PFSK-1 (cell line): ENCODE measurements around the gene NFATC4.

Source experiments
- FOXP2 ChIP-seq: optimal IDR thresholded peaks from 2 replicates; pipeline ENCODE3; 2011; ENCODE audit warnings: borderline replicate concordance, control low read depth, inconsistent platforms; ENCODE audit not compliant: insufficient read depth; ENCODE audit errors: extremely low read length, extremely low read depth
- POLR2AphosphoS5 ChIP-seq: IDR thresholded peaks from 2 replicates; pipeline ENCODE4 v1.6.1; 2012; ENCODE audit warnings: low read depth, mild to moderate bottlenecking, control low read depth, low read length, moderate library complexity
- SIN3A ChIP-seq: IDR thresholded peaks from 2 replicates; pipeline ENCODE4 v1.6.1; 2012; ENCODE audit warnings: mild to moderate bottlenecking, low read length, moderate library complexity, borderline replicate concordance; ENCODE audit not compliant: insufficient read depth
- TAF1 ChIP-seq: IDR thresholded peaks from 2 replicates; pipeline ENCODE4 v1.6.1; 2012; ENCODE audit warnings: low read length, control low read depth, borderline replicate concordance; ENCODE audit not compliant: insufficient read depth
- TF ChIP-seq, protein P1 (sequence below), 2 experiments: IDR thresholded peaks; 2 replicates each; pipeline versions ENCODE4 v1.6.1 to v1.8.0; 2011 to 2012; ENCODE audit warnings: low read depth in 2 of 2, low read length in 2 of 2, control low read depth in 1 of 2, inconsistent platforms in 1 of 2, mild to moderate bottlenecking in 1 of 2, moderate library complexity in 1 of 2; ENCODE audit not compliant: insufficient read depth in 1 of 2

NFATC4 gene

DNA sequence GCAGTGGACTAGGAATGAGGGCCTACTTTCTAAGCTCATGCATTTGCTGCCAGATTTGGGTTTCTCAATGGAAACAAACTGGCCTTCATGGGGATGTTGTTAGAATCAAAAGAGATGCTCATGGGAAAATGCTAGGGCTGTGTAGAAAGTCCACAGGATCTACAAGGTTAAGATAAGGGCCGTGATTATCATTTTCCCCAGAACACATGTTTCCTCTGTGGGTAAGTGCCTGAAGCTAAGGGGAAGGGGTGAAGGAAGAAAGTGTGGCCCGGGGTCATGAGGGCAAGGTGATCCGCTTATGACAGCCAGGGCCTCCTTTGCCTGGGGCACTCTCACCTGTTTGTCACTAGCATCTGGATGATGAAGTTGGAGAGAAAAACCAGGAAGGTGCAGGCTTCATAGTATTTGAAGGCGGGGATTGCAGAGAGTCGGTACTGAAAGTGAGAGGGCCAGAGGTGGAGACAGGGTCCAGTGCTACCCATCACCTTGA is 42.9 kb upstream of the NFATC4 start:
- TF ChIP-seq, protein P1, sequence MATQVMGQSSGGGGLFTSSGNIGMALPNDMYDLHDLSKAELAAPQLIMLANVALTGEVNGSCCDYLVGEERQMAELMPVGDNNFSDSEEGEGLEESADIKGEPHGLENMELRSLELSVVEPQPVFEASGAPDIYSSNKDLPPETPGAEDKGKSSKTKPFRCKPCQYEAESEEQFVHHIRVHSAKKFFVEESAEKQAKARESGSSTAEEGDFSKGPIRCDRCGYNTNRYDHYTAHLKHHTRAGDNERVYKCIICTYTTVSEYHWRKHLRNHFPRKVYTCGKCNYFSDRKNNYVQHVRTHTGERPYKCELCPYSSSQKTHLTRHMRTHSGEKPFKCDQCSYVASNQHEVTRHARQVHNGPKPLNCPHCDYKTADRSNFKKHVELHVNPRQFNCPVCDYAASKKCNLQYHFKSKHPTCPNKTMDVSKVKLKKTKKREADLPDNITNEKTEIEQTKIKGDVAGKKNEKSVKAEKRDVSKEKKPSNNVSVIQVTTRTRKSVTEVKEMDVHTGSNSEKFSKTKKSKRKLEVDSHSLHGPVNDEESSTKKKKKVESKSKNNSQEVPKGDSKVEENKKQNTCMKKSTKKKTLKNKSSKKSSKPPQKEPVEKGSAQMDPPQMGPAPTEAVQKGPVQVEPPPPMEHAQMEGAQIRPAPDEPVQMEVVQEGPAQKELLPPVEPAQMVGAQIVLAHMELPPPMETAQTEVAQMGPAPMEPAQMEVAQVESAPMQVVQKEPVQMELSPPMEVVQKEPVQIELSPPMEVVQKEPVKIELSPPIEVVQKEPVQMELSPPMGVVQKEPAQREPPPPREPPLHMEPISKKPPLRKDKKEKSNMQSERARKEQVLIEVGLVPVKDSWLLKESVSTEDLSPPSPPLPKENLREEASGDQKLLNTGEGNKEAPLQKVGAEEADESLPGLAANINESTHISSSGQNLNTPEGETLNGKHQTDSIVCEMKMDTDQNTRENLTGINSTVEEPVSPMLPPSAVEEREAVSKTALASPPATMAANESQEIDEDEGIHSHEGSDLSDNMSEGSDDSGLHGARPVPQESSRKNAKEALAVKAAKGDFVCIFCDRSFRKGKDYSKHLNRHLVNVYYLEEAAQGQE (IDR thresholded peaks at IDR 0.05; ENCODE audit: insufficient read depth in 1 of 2, low read depth in 2 of 2, low read length in 2 of 2): no peak
- no peak for TF ChIP-seq POLR2AphosphoS5
- TF ChIP-seq SIN3A: no peak
- TF ChIP-seq TAF1: no peak
- TF ChIP-seq FOXP2: no peak

DNA sequence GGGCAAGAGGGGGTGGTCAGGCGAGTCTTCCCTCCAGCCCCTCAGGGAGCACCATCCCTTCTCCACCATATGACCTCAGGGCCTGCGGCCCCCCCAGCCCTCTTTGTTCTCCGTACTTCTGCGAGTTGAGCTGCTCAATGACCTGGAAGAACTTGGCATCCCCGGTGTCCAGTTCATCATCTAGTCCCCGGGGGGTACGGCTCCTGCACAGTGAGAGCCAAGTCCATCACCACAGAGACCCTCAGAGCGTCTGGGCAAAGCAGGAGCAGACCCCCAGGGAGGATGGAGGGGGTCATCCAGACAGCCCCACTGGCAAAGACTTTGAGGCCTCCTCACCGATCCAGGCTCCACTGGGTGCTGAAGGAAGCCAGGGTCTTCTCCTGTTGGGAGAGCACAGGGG is 42.0 kb upstream of the NFATC4 start:
- TF ChIP-seq FOXP2: no peak
- no peak for TF ChIP-seq SIN3A
- TF ChIP-seq TAF1: no peak
- TF ChIP-seq, protein P1 (IDR thresholded peaks at IDR 0.05; ENCODE audit: insufficient read depth in 1 of 2, low read depth in 2 of 2, low read length in 2 of 2): no peak

DNA sequence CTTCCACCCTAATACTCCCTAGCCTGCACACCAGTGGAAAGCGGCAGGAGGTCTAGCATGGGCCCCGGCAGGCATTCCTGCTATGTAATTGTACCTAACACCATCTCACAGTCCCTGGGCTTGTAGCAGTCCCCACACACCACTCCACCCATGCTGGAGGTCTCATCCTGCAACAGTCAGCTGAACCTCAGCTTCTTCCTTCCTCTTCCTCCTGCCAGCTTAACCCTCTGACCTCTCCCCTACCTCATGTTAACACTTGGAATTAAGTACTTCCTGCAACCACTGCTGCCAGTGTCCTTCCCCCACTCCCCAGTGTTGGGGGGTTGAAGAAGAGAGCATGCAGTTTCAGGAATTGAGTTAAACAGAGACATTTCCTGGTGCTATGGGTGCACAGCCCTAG is 40.7 kb upstream of the NFATC4 start:
- TF ChIP-seq POLR2AphosphoS5 (no peak), TAF1 (no peak)

DNA sequence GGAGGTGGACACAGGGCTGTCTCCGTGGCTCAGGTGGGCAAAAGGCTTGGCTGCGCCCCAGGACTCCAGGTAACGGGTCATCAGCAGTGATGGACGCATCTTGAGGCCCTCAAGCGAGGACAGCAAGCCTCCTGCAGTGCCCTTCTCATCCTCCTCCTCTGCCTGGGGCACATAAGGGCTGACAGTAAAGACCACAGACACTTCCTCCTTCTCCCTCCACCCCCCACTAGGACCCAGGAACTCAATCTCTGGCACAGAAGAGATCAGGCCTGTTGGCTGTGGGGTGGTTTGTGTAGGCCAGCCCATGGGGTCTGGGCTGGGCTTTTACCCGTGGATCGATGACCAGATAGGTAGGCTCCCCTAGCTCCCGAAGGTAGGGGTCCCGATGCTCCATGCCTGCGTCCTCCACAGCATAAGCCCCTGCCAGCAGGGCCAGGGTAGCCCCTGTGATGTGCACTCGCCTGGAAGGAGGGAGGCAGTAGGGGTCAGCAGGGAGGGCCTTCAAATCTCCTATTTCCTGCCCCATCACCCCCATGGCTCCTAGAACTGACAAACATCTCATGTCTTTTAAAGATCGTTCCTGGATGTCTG is 38.8 kb upstream of the NFATC4 start:
- no peak for TF ChIP-seq POLR2AphosphoS5
- no peak for TF ChIP-seq SIN3A

DNA sequence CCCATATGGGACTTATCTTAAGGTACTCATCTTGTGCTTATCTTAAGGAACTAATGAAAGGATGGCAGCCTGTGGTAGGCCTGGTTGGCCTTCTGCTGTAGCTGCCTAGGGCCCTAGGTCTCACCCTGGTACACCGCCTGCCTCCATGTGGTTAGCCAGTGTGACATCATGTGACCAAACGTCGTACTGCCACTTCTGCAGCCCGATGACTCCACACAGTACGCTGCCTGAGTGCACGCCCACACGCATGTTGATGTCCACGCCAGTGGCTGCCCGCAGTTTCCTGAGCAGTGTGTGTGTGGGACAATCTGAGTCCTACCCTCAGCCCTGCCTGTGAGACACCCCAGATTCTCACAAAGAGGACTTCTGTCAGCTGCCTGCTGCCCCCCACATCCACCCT is 38.2 kb upstream of the NFATC4 start:
- TF ChIP-seq TAF1: no peak
- TF ChIP-seq, protein P1 (IDR thresholded peaks at IDR 0.05; ENCODE audit: insufficient read depth in 1 of 2, low read depth in 2 of 2, low read length in 2 of 2): no peak
- no peak for TF ChIP-seq POLR2AphosphoS5

DNA sequence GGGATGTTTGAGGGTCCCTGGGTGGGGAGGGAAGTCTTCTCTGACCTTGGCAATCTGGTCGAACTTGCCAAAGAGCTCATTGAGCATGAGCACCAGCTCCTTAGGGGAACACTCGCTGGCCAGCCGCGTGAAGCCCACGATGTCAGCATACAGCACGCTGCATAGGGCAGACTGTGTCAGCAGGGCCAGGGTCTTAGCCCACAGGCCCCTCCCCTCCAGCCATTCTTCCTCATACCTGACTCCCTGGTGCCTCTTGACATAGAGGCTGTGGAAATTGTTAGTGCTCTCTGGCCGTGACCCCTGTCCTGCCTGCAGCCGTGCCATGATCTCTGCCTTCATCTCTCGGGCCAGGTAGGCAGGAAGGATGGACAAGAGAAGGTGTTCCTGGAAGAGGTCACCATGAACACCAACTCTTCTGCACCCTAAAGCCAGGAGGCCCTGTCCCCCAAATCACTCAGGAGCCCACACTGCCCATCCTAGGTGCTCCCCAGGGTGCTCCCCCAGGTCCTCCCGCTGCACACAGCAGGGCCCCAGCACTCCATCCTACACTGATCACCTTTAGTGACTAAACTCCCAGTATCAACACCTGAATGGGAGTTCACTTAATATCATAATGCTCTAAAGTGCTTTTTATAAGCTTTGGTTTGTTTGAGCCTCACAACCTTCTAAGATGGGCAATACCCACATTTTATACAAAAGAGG is 36.9 kb upstream of the NFATC4 start:
- TF ChIP-seq FOXP2 (no peak), SIN3A (no peak), POLR2AphosphoS5 (no peak)
- TF ChIP-seq, protein P1 (IDR thresholded peaks at IDR 0.05; ENCODE audit: insufficient read depth in 1 of 2, low read depth in 2 of 2, low read length in 2 of 2): no peak
